ENCODE measurements around the gene RNF223. TPM values are rescaled to one million over a fixed set of nuclear protein-coding genes. Genes with fewer than 3 reads are reported as not detected.

Gene RNF223
- total and polyA plus RNA-seq, 2 of the 13 experiments (the other 11 are each of a cell fraction or from before 2014, with no cell fraction given): 0.03 TPM; not detected in 1

- TF ChIP-seq ETS1 (CRISPR knock-in tag; IDR thresholded peaks at IDR 0.05) (no peak), RNF219 (CRISPR knock-in tag; IDR thresholded peaks at IDR 0.05) (no peak), GATAD1 (CRISPR knock-in tag; IDR thresholded peaks at IDR 0.05) (no peak), ZNF30 (CRISPR knock-in tag; IDR thresholded peaks at IDR 0.05) (no peak), ZNF510 (CRISPR knock-in tag; IDR thresholded peaks at IDR 0.05; ENCODE audit: low read depth) (no peak), NR2F2 (IDR thresholded peaks at IDR 0.05; ENCODE audit: borderline replicate concordance, low read depth) (no peak), HNRNPK (IDR thresholded peaks at IDR 0.05; ENCODE audit: low read depth, low read length, poor library complexity, severe bottlenecking) (peak; percentile 99), ZNF563 (CRISPR knock-in tag; IDR thresholded peaks at IDR 0.05) (peak; percentile 36; the same call in 1 of the 2 replicates), HNRNPUL1 (IDR thresholded peaks at IDR 0.05; ENCODE audit: low read depth, low read length) (no peak), SRF (IDR thresholded peaks at IDR 0.05; ENCODE audit: low read depth, low read length) (no peak), ATRX (CRISPR knock-in tag; IDR thresholded peaks at IDR 0.05; ENCODE audit: borderline replicate concordance) (no peak), RAD21 (CRISPR knock-in tag; IDR thresholded peaks at IDR 0.05) (0 out of 2 replicates have a peak, but pooled peaks have one; percentile 38), ZNF678 (CRISPR knock-in tag; IDR thresholded peaks at IDR 0.05) (no peak), ZFP37 (CRISPR knock-in tag; IDR thresholded peaks at IDR 0.05; ENCODE audit: borderline replicate concordance) (no peak), ZNF629 (CRISPR knock-in tag; conservative IDR thresholded peaks at IDR 0.05) (no peak), TFDP2 (CRISPR knock-in tag; IDR thresholded peaks at IDR 0.05) (no peak), MXD4 (CRISPR knock-in tag; IDR thresholded peaks at IDR 0.05) (no peak), ZGPAT (CRISPR knock-in tag; IDR thresholded peaks at IDR 0.05) (no peak), ZKSCAN8 (CRISPR knock-in tag; IDR thresholded peaks at IDR 0.05; ENCODE audit: borderline replicate concordance) (no peak), ZNF766 (CRISPR knock-in tag; IDR thresholded peaks at IDR 0.05; ENCODE audit: borderline replicate concordance) (no peak), PAF1 (CRISPR knock-in tag; IDR thresholded peaks at IDR 0.05) (no peak)
Observed at GRCh38 chr1:1116701-1117468, 42.8 kb upstream of the RNF223 start (continued).

Measured in HepG2 (cell line).